ENCODE results near the gene DLG2.
A peak's percentile ranks its signal among the peaks of the same experiment; 100 is the strongest.

Gene DLG2

GRCh38 chr11:84963240-84963639 lies 663.9 kb downstream of the DLG2 start:
- H3K4me3 ChIP-seq (ENCODE audit: low read depth, low read length), result no peak overlapping the region
- DNase-seq (ENCODE audit: low read depth), result no peak
- TF ChIP-seq, protein P1, sequence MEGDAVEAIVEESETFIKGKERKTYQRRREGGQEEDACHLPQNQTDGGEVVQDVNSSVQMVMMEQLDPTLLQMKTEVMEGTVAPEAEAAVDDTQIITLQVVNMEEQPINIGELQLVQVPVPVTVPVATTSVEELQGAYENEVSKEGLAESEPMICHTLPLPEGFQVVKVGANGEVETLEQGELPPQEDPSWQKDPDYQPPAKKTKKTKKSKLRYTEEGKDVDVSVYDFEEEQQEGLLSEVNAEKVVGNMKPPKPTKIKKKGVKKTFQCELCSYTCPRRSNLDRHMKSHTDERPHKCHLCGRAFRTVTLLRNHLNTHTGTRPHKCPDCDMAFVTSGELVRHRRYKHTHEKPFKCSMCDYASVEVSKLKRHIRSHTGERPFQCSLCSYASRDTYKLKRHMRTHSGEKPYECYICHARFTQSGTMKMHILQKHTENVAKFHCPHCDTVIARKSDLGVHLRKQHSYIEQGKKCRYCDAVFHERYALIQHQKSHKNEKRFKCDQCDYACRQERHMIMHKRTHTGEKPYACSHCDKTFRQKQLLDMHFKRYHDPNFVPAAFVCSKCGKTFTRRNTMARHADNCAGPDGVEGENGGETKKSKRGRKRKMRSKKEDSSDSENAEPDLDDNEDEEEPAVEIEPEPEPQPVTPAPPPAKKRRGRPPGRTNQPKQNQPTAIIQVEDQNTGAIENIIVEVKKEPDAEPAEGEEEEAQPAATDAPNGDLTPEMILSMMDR (conservative IDR thresholded peaks at IDR 0.05; ENCODE audit: low read depth, low read length), result no peak

GRCh38 chr11:84962018-84962417 lies 665.1 kb downstream of the DLG2 start:
- DNase-seq (ENCODE audit: low read depth), result no peak
- H3K4me3 ChIP-seq (ENCODE audit: low read depth, low read length), result no peak overlapping the region
- TF ChIP-seq, protein P1 (conservative IDR thresholded peaks at IDR 0.05; ENCODE audit: low read depth, low read length), result no peak

- H3K4me3 ChIP-seq (ENCODE audit: low read depth, low read length), result no peak overlapping the region
- TF ChIP-seq, protein P1 (conservative IDR thresholded peaks at IDR 0.05; ENCODE audit: low read depth, low read length), result no peak
- DNase-seq (ENCODE audit: low read depth), result no peak
Observed at GRCh38 chr11:84958295-84958694, 668.8 kb downstream of the DLG2 start.

DNA sequence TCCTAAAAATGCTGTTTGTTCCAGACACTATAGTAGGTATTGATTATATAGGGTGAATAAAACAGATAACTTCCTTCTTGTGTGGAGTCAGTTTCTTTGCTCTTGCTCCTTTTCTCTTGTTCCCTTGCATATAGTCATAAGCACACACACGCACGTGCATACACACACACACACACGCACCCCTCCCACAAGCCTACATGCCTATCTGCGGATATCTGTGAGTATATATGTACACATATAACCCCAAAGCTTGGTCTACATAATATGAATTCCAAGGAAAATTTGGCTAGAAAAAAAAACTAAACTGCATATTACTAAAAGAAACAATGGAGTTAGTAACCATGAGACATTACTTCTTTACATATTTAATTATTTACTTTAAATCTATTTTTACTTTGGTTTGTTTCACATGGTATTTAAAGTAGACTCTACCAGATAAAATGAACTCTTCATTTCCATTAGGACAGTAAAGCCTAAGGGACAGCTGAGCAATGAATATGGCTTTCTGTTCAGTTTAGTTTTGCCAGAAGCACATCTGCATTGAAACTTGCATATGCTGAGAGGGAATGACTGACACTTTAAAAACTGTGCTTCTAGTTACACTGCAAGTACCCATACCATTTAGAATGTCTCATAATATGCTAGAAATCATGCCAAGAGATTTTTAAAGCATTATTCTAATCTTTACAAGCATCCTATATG lies 676.4 kb downstream of the DLG2 start:
- H3K4me3 ChIP-seq (ENCODE audit: low read depth, low read length), result no peak overlapping the region
- TF ChIP-seq, protein P1 (conservative IDR thresholded peaks at IDR 0.05; ENCODE audit: low read depth, low read length), result no peak
- no peak for DNase-seq (ENCODE audit: low read depth)

DNA sequence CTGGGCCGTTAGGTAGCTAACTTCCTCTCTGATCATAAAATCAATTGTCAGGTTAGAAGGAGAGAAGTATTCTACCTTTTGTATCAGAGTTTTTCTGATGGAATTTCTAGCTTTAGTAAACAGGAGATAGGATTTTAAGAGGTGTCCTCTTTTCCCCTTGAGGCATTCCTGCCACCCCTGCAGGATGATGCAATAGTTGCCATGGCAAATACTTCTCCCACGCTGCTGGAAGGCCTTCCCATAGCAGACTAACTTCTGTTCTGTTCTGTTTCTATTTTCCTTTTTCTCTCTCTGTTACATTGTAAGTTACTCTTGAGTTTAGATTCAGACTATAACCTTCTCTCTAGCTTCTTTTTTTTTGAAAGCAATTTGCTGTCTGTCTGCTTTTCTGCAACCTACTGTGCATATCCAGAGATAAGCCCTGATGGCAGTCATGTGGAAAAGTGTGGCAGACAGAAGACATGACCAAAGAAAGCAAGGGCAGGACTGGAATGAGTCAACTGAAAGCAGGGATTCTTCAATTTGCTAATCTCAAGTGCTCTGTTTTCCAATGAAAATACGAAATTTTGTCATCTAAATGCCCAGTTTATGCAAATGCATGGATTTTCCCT lies 679.1 kb downstream of the DLG2 start:
- TF ChIP-seq, protein P1 (conservative IDR thresholded peaks at IDR 0.05; ENCODE audit: low read depth, low read length), result no peak
- peak; percentile 17 for DNase-seq (ENCODE audit: low read depth)
- H3K4me3 ChIP-seq (ENCODE audit: low read depth, low read length), result no peak overlapping the region

GRCh38 chr11:84947070-84947469 lies 680.1 kb downstream of the DLG2 start:
- DNase-seq (ENCODE audit: low read depth), result no peak
- no peak overlapping the region for H3K4me3 ChIP-seq (ENCODE audit: low read depth, low read length)
- TF ChIP-seq, protein P1 (conservative IDR thresholded peaks at IDR 0.05; ENCODE audit: low read depth, low read length), result no peak

DNA sequence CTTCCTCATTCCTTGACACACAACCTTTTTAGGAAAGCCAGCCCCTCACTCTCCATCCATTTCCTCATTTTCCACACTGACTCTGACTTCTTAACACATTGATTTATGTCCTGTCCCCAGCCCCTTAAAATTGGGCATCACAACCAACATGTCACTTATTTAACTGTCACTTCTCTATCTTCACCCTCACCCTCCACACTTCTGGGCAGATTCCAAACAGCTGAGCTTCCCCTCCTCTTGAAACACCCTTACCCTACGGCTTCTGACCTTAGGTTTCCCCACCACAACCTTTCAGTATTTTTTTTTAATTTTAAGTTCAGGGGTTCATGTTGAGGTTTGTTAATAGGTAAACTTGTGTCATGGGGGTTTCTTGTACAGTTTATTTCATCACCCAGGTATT lies 696.3 kb downstream of the DLG2 start:
- DNase-seq (ENCODE audit: low read depth), result no peak
- H3K4me3 ChIP-seq (ENCODE audit: low read depth, low read length), result no peak overlapping the region
- TF ChIP-seq, protein P1 (conservative IDR thresholded peaks at IDR 0.05; ENCODE audit: low read depth, low read length), result no peak

Measured in choroid plexus epithelial cell (primary cell).